K562 (cell line): ENCODE measurements around the gene KCNJ12. TPM values are rescaled to one million over a fixed set of nuclear protein-coding genes. Genes with fewer than 3 reads are reported as not detected.
"Not testable (repeated sequence)": the region's sequence is repeated elsewhere in the genome, so short reads cannot be mapped to it uniquely, and the experiment has no call there.

Experiments used
- ATAC-seq: fragments of 200-7000 bp; cut with Tn5 transposase; 3 replicates; pipeline ENCODE4 v1.9.1; 2020; ENCODE audit warnings: moderate library complexity
- BruUV-seq: library from RNA; stranded (reverse); fragments of 400-500 nt; replicated peaks from 2 replicates; lab custom pipeline; 2021; lab: Mats Ljungman, UMichigan
- CTCF ChIA-PET: fragments of 300-600 bp; formaldehyde crosslinking; extraction: SDS; loops from one replicate; lab custom pipeline; 2021; ENCODE audit warnings: low intra/inter-chr PET ratio; lab: Yijun Ruan, JAX
- POLR2A ChIA-PET: fragments of 300-600, 350-650 bp; sonication (Branson Sonifier 250); formaldehyde crosslinking; extraction: SDS; loops from one replicate; lab custom pipeline; 2021; ENCODE audit warnings: antibody characterized with exemption, inconsistent platforms; lab: Yijun Ruan, JAX
- DNase-seq, 4 experiments: peaks; one replicate each; pipeline versions ENCODE4 v3.0.0 to v3.0.0-alpha.2; 2011 to 2018; ENCODE audit warnings: low spot score in 3 of 4, mixed read lengths in 3 of 4; ENCODE audit errors: extremely low read depth in 1 of 4
- FAIRE-seq: peaks from 2 replicates; lab custom pipeline; 2011; peaks lifted over from hg19 to GRCh38; lab: Jason Lieb, UNC
- H2AFZ ChIP-seq: 2 replicates; pipeline ENCODE4 v1.6.0; 2011; ENCODE audit warnings: low read depth, low read length, control low read depth, inconsistent platforms
- H3K27ac ChIP-seq: fragments of 200-600 bp; 3 replicates; pipeline ENCODE4 v1.8.0; 2011; ENCODE audit warnings: low read depth, mild to moderate bottlenecking, control low read depth, inconsistent platforms, low read length, moderate library complexity, mixed read lengths; ENCODE audit errors: extremely low read depth
- H3K27me3 ChIP-seq, 2 experiments: fragments of 300-600 bp in 1 of 2; 2 replicates in 1 of 2; 3 replicates in 1 of 2; pipeline versions ENCODE4 v1.6.0 to v1.8.0; 2011; ENCODE audit warnings: inconsistent platforms in 2 of 2, low read length in 2 of 2, mild to moderate bottlenecking in 1 of 2, mixed read lengths in 1 of 2, moderate library complexity in 1 of 2; ENCODE audit not compliant: control insufficient read depth in 2 of 2, insufficient read depth in 2 of 2
- H3K36me3 ChIP-seq: fragments of 300-600 bp; 3 replicates; pipeline ENCODE4 v1.8.0; 2011; ENCODE audit warnings: mild to moderate bottlenecking, low read length, inconsistent platforms; ENCODE audit not compliant: control insufficient read depth, insufficient read depth
- H3K4me1 ChIP-seq, 2 experiments: fragments of 200-600 bp in 1 of 2; replicated peaks in 1 of 2; 2 replicates in 1 of 2; 3 replicates in 1 of 2; pipeline versions ENCODE4 v1.5.1 to v1.8.0; 2011; ENCODE audit warnings: inconsistent platforms in 2 of 2, low read length in 2 of 2, mild to moderate bottlenecking in 1 of 2, mixed read lengths in 1 of 2, moderate library complexity in 1 of 2; ENCODE audit not compliant: control insufficient read depth in 2 of 2, insufficient read depth in 2 of 2
- H3K4me2 ChIP-seq: 2 replicates; pipeline ENCODE4 v1.6.1; 2011; ENCODE audit warnings: low read length, control low read depth, inconsistent platforms, mixed read lengths; ENCODE audit not compliant: insufficient read depth
- H3K4me3 ChIP-seq: fragments of 200-600 bp; sonication (generic), shearing (Covaris generic); 2 replicates; pipeline ENCODE4 v1.5.1; 2016; ENCODE audit warnings: control low read depth, inconsistent platforms
- H3K79me2 ChIP-seq: fragments of 200-600 bp; 3 replicates; pipeline ENCODE4 v1.8.0; 2011; ENCODE audit warnings: low read length, inconsistent platforms; ENCODE audit not compliant: control insufficient read depth, insufficient read depth
- H3K9ac ChIP-seq, 2 experiments: 2 replicates each; pipeline versions ENCODE4 v1.6.0 to v1.6.1; 2011; ENCODE audit warnings: low read depth in 2 of 2, low read length in 2 of 2, control low read depth in 1 of 2, inconsistent platforms in 1 of 2, mild to moderate bottlenecking in 1 of 2, mixed read lengths in 1 of 2; ENCODE audit not compliant: insufficient read depth in 1 of 2
- H3K9me1 ChIP-seq: one replicate; pipeline ENCODE4 v1.6.0; 2011; ENCODE audit warnings: inconsistent platforms, mild to moderate bottlenecking, low read length, moderate library complexity; ENCODE audit not compliant: control insufficient read depth, insufficient read depth
- H3K9me3 ChIP-seq: replicated peaks from 2 replicates; pipeline ENCODE4 v1.5.1; 2011; ENCODE audit warnings: low read depth, low read length, inconsistent platforms; ENCODE audit not compliant: control insufficient read depth, insufficient read depth
- H4K20me1 ChIP-seq: replicated peaks from 2 replicates; pipeline ENCODE4 v1.6.1; 2011; ENCODE audit warnings: low read length, inconsistent platforms, mixed read lengths; ENCODE audit not compliant: control insufficient read depth, insufficient read depth
- WGBS: fragments of 100-300 bp; shearing (Covaris generic); methylation state at CpG from one replicate; pipeline ENCODE4 v1.1.6; 2016; ENCODE audit warnings: low coverage, mixed read lengths; ENCODE audit not compliant: insufficient coverage; ENCODE audit errors: missing lambda C conversion rate; 5-methylcytosine and 5-hydroxymethylcytosine counted together
- in situ Hi-C: fragments of 300-500 bp; cut with MboI; formaldehyde crosslinking; loops from 4 replicates; pipeline ENCODE4 v1.15.0; 2018; ENCODE audit warnings: inconsistent platforms, mixed read lengths
- intact Hi-C: fragments of 100-400 bp; cut with micrococcal nuclease; formaldehyde crosslinking; loops from 2 replicates; pipeline ENCODE4 v1.14.2; 2022
- polyA plus RNA-seq, 8 experiments: library from polyadenylated mRNA; depleted of rRNA in 4 of 8; stranded (reverse) in 5 of 8; unstranded in 3 of 8; fragments of >200 nt; fragmentation: Nextera tagmentation in 2 of 8; fragmentation: Illumina TruSeq in 1 of 8; extraction: Ambion mirVana in 2 of 8; extraction: Trizol in 1 of 8; gene quantifications; 2 replicates each; pipeline versions ENCODE4 v1.2.1 to v1.2.3, GENCODE V29; 2011 to 2014; ENCODE audit warnings: inconsistent platforms in 1 of 8, missing spikeins in 1 of 8
- total RNA-seq, 7 experiments: library from RNA; depleted of rRNA in 6 of 7; stranded (reverse); fragments of >200 nt in 6 of 7; fragmentation: Illumina TruSeq in 2 of 7; extraction: Trizol in 2 of 7; gene quantifications; 2 replicates each; pipeline versions ENCODE4 v1.2.1 to v1.2.3, GENCODE V29; 2011 to 2021; ENCODE audit warnings: low replicate concordance in 1 of 7

KCNJ12 gene
- total and polyA plus RNA-seq, 9 of the 15 experiments (the other 6 are each of a cell fraction or from before 2014, with no cell fraction given) = 0.02 TPM; not detected in 8

DNA sequence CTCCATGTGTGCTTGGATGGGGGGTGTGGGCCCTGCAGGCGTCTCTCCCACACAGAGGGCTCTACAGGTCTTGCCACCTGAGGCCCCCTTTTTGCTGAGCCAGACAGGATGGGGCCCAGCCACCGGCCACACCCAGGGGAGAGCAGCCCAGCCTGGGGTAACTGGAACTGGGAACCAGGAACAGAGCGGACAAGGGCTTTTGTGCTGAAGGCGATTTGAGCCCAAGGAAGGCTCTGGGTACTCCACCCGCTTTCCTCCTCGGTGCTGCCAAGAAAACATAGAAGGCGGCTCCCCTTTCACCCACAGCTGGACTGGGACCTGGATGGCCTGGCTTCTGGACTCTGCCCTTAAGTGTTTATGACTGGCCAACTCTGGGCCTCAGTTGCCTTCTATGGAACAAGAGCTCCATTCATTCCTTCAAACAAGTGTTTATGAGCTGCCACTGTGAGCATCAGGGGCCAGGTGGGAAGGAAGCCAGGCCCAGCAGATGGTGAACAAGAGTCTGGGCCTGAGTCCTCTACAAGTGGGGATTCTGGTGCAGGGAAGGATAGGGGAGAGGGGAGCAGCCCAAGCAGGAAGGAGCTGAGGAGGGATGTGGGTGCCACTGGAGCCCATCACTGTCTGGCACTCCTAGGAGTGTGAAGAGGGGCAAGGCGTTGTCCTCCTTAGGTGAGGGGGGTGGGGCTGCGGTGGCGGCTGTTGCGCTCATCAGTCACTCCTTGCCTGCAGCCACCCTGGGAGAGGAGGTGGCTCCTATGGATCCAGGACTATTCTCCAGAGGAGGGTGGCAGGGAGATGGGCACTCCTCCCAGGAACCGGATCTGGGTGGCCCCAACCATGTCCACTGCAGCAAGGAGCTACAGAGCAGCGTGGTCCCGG lies 46.4 kb downstream of the KCNJ12 start:
- intact Hi-C loops, DNase-seq, H3K79me2 ChIP-seq, H4K20me1 ChIP-seq, H3K4me3 ChIP-seq, H3K4me2 ChIP-seq, CTCF ChIA-PET, FAIRE-seq, POLR2A ChIA-PET, H3K9ac ChIP-seq, H3K9me3 ChIP-seq, ATAC-seq, H3K9me1 ChIP-seq, BruUV-seq, H3K27ac ChIP-seq, H3K4me1 ChIP-seq, H2AFZ ChIP-seq, H3K36me3 ChIP-seq: not testable (repeated sequence)
- in situ Hi-C loops = loop anchor here (5.0 to 25.0 kb wide), 2 partner anchors 285 to 665 kb away; no protein-coding TSS in a partner anchor
- WGBS = 4% methylated on average over 7 of the region's 14 CpGs
- H3K27me3 ChIP-seq = peaks cover 3 to 12% of the 10 kb centered on the region in 2 experiments; a peak in 3 of 5 replicates

DNA sequence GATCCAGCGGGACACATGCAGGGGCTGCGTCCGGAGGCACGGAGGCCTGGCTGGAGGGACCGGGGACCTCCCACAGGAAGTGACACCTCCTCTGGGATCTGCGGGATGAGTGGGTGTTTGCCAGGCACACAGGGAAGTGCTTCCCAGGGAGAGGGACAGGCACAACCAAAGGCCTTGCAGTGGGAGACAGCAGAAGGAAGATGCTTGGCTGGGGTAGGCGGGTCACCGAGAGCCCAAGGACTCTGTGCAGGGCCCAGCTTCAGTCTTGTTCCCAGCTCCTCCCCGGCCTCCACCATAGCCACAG lies 47.0 kb downstream of the KCNJ12 start:
- intact Hi-C loops, ATAC-seq, CTCF ChIA-PET, H2AFZ ChIP-seq, DNase-seq, H3K27ac ChIP-seq, FAIRE-seq, BruUV-seq, H3K9me1 ChIP-seq, POLR2A ChIA-PET, H3K9ac ChIP-seq, H3K4me1 ChIP-seq, H3K36me3 ChIP-seq, H3K4me2 ChIP-seq, H3K79me2 ChIP-seq, H4K20me1 ChIP-seq, H3K9me3 ChIP-seq, H3K4me3 ChIP-seq: not testable (repeated sequence)
- H3K27me3 ChIP-seq = peaks cover 3 to 12% of the 10 kb centered on the region in 2 experiments; a peak in 3 of 5 replicates
- WGBS = 0% methylated on average over 8 of the region's 9 CpGs
- in situ Hi-C loops = loop anchor here (5.0 to 25.0 kb wide), 2 partner anchors 284 to 664 kb away; no protein-coding TSS in a partner anchor

DNA sequence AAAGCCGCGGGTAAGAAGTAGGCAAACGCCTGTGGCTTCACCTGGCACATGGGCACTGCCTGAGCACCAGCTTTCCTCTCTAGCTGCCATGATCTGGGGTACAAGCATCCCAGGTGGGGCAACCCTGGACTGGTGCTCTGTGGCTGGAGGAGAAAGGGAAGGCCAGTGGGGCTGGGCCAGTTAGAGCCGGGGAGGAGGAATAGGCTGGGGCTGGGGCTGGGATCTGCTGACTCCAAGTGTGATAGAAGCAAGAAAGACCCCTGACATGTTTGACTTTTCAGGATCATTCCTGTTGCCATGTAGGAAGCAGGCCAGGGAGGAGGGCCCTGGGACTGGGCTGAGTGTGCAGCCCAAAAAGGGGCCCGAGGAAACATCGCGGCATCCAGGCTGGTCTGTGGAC lies 48.5 kb downstream of the KCNJ12 start:
- H3K27ac ChIP-seq, ATAC-seq, CTCF ChIA-PET, H2AFZ ChIP-seq, H3K4me3 ChIP-seq, FAIRE-seq, DNase-seq, H3K9ac ChIP-seq, H3K27me3 ChIP-seq, H3K4me1 ChIP-seq, H3K4me2 ChIP-seq, BruUV-seq, H4K20me1 ChIP-seq, H3K79me2 ChIP-seq, H3K9me1 ChIP-seq, H3K9me3 ChIP-seq, POLR2A ChIA-PET, intact Hi-C loops, H3K36me3 ChIP-seq: not testable (repeated sequence)
- WGBS = 2% methylated on average over 7 of the region's 7 CpGs
- in situ Hi-C loops = loop anchor here (5.0 to 25.0 kb wide), 2 partner anchors 283 to 663 kb away; no protein-coding TSS in a partner anchor
